ENCODE data around the gene SMARCAD1. TPM values are rescaled to one million over a fixed set of nuclear protein-coding genes. Genes with fewer than 3 reads are reported as not detected.

SMARCAD1 gene
- total RNA-seq, 1 donor from 2014 or later = 36.0 TPM

GRCh38 chr4:94256144-94256783, 48.6 kb downstream of the SMARCAD1 start:
- FAIRE-seq (no peak), DNase-seq (ENCODE audit: low read depth) (no peak)
- peaks cover 6% of the 10 kb centered on the region for H3K36me3 Mint-ChIP-seq (ENCODE audit: low read depth, unreplicated experiment)
- peaks cover 2% of the 10 kb centered on the region for H3K4me1 Mint-ChIP-seq (ENCODE audit: low read depth, unreplicated experiment)
- no peaks in the 10 kb centered on the region for H3K9me3 Mint-ChIP-seq (ENCODE audit: unreplicated experiment)
- H3K9ac ChIP-seq (ENCODE audit: low read length) = no peak overlapping the region
- H3K4me3 Mint-ChIP-seq (ENCODE audit: unreplicated experiment) = no peak overlapping the region
- H3K9me3 ChIP-seq (ENCODE audit: insufficient read depth, low read depth, low read length) = no peaks in the 10 kb centered on the region
- no peak overlapping the region for H3K27ac Mint-ChIP-seq (ENCODE audit: unreplicated experiment)
- no peaks in the 10 kb centered on the region for H3K27me3 ChIP-seq (ENCODE audit: insufficient read depth, low read length)
- no peaks in the 10 kb centered on the region for H3K4me1 ChIP-seq (ENCODE audit: insufficient read depth, low read length)
- no peak overlapping the region for H2AFZ ChIP-seq (ENCODE audit: low read depth, low read length)
- H3K79me2 ChIP-seq (ENCODE audit: insufficient read depth, low read length) = no peaks in the 10 kb centered on the region
- H3K27me3 Mint-ChIP-seq (ENCODE audit: low read depth, unreplicated experiment) = no peaks in the 10 kb centered on the region
- H3K4me2 ChIP-seq (ENCODE audit: low read length) = no peak overlapping the region
- peaks cover 7% of the 10 kb centered on the region for H3K36me3 ChIP-seq (ENCODE audit: insufficient read depth, low read length)
- H3K4me3 ChIP-seq (ENCODE audit: insufficient read depth, low read depth, low read length) = no peak overlapping the region
- H4K20me1 ChIP-seq (ENCODE audit: insufficient read depth, low read length) = no peaks in the 10 kb centered on the region
- TF ChIP-seq EZH2 (IDR thresholded peaks at IDR 0.05; ENCODE audit: insufficient read depth, low read length) (no peak), CTCF (IDR thresholded peaks at IDR 0.05; ENCODE audit: insufficient read depth, low read depth, low read length) (no peak)
- H3K27ac ChIP-seq (ENCODE audit: low read depth, low read length) = no peak overlapping the region

GRCh38 chr4:94256828-94257227, 49.2 kb downstream of the SMARCAD1 start:
- TF ChIP-seq CTCF (IDR thresholded peaks at IDR 0.05; ENCODE audit: insufficient read depth, low read depth, low read length) (peak; percentile 7), EZH2 (IDR thresholded peaks at IDR 0.05; ENCODE audit: insufficient read depth, low read length) (no peak)
- no peak overlapping the region for H2AFZ ChIP-seq (ENCODE audit: low read depth, low read length)
- no peak overlapping the region for H3K4me2 ChIP-seq (ENCODE audit: low read length)
- H3K27me3 ChIP-seq (ENCODE audit: insufficient read depth, low read length) = no peaks in the 10 kb centered on the region
- H3K9me3 ChIP-seq (ENCODE audit: insufficient read depth, low read depth, low read length) = no peaks in the 10 kb centered on the region
- no peak overlapping the region for H3K27ac ChIP-seq (ENCODE audit: low read depth, low read length)
- Mint-ChIP-seq H3K27me3 (ENCODE audit: low read depth, unreplicated experiment) (no peaks in the 10 kb centered on the region), H3K4me1 (ENCODE audit: low read depth, unreplicated experiment) (peaks cover 2% of the 10 kb centered on the region), H3K4me3 (ENCODE audit: unreplicated experiment) (no peak overlapping the region), H3K27ac (ENCODE audit: unreplicated experiment) (no peak overlapping the region), H3K9me3 (ENCODE audit: unreplicated experiment) (no peaks in the 10 kb centered on the region), H3K36me3 (ENCODE audit: low read depth, unreplicated experiment) (peaks cover 6% of the 10 kb centered on the region)
- no peak overlapping the region for H3K9ac ChIP-seq (ENCODE audit: low read length)
- H3K79me2 ChIP-seq (ENCODE audit: insufficient read depth, low read length) = no peaks in the 10 kb centered on the region
- no peaks in the 10 kb centered on the region for H3K4me1 ChIP-seq (ENCODE audit: insufficient read depth, low read length)
- no peaks in the 10 kb centered on the region for H4K20me1 ChIP-seq (ENCODE audit: insufficient read depth, low read length)
- H3K36me3 ChIP-seq (ENCODE audit: insufficient read depth, low read length) = peaks cover 7% of the 10 kb centered on the region
- no peak overlapping the region for H3K4me3 ChIP-seq (ENCODE audit: insufficient read depth, low read depth, low read length)
- DNase-seq (ENCODE audit: low read depth) (no peak), FAIRE-seq (peak; percentile 32)
